Liver (tissue), 9 donors: Measurements from ENCODE around the gene ELOA. TPM values are rescaled to one million over a fixed set of nuclear protein-coding genes. Genes with fewer than 3 reads are reported as not detected.

ENCODE experiments used
- DNase-seq: peaks from one replicate; pipeline ENCODE4 v3.0.0-alpha.2; 2017; ENCODE audit warnings: low spot score
- H3K27ac ChIP-seq, 2 donors: one replicate each; pipeline ENCODE4 v1.7.0; 2013; ENCODE audit warnings: inconsistent platforms in 2 of 2, low read length in 2 of 2, control low read depth in 1 of 2, low read depth in 1 of 2, mild to moderate bottlenecking in 1 of 2
- H3K27me3 ChIP-seq, 4 donors: one replicate each; pipeline versions ENCODE4 v1.6.1 to v1.7.0; 2013; ENCODE audit warnings: low read length in 3 of 4, inconsistent platforms in 1 of 4, mild to moderate bottlenecking in 1 of 4, moderate library complexity in 1 of 4; ENCODE audit not compliant: control insufficient read depth in 4 of 4, insufficient read depth in 4 of 4
- H3K36me3 ChIP-seq, 4 donors: one replicate each; pipeline versions ENCODE4 v1.6.1 to v1.7.0; 2013; ENCODE audit warnings: low read length in 3 of 4, mild to moderate bottlenecking in 3 of 4, low read depth in 1 of 4, moderate library complexity in 1 of 4; ENCODE audit not compliant: control insufficient read depth in 4 of 4, insufficient read depth in 3 of 4
- H3K4me1 ChIP-seq, 4 donors: one replicate each; pipeline versions ENCODE4 v1.6.1 to v1.7.0; 2013; ENCODE audit warnings: low read length in 3 of 4, mild to moderate bottlenecking in 3 of 4, moderate library complexity in 1 of 4; ENCODE audit not compliant: control insufficient read depth in 4 of 4, insufficient read depth in 4 of 4
- H3K4me3 ChIP-seq, 3 donors: one replicate each; pipeline versions ENCODE4 v1.6.1 to v1.7.0; 2013; ENCODE audit warnings: low read length in 3 of 3, control low read depth in 1 of 3, low read depth in 1 of 3, mild to moderate bottlenecking in 1 of 3
- H3K9ac ChIP-seq, 2 donors: one replicate each; pipeline ENCODE4 v1.7.0; 2013; ENCODE audit warnings: low read length in 2 of 2, mild to moderate bottlenecking in 2 of 2, moderate library complexity in 2 of 2, control low read depth in 1 of 2, low read depth in 1 of 2
- H3K9me3 ChIP-seq, 4 donors: one replicate each; pipeline versions ENCODE4 v1.6.1 to v1.7.0; 2013; ENCODE audit warnings: low read length in 3 of 4; ENCODE audit not compliant: control insufficient read depth in 4 of 4
- FOXA2 ChIP-seq: IDR thresholded peaks from 2 replicates; pipeline ENCODE4 v1.6.1; 2016; ENCODE audit warnings: antibody characterized with exemption
- GABPA ChIP-seq, 2 donors: IDR thresholded peaks in 1 of 2; conservative IDR thresholded peaks in 1 of 2; 2 replicates each; pipeline ENCODE4 v1.6.1; 2016; ENCODE audit warnings: antibody characterized with exemption in 2 of 2, mild to moderate bottlenecking in 1 of 2, moderate library complexity in 1 of 2
- HNF4A ChIP-seq, 2 donors: conservative IDR thresholded peaks; 2 replicates each; pipeline ENCODE4 v1.6.1; 2016; ENCODE audit warnings: antibody characterized with exemption in 2 of 2, mild to moderate bottlenecking in 2 of 2
- JUND ChIP-seq, 2 donors: IDR thresholded peaks; 2 replicates each; pipeline ENCODE4 v1.6.1; 2016; ENCODE audit warnings: antibody characterized with exemption in 2 of 2
- NR2F2 ChIP-seq: IDR thresholded peaks from 2 replicates; pipeline ENCODE4 v1.6.1; 2016; ENCODE audit warnings: antibody characterized with exemption
- RAD21 ChIP-seq, 2 donors: IDR thresholded peaks; 2 replicates each; pipeline ENCODE4 v1.6.1; 2016; ENCODE audit warnings: antibody characterized with exemption in 2 of 2, mild to moderate bottlenecking in 2 of 2
- SP1 ChIP-seq: IDR thresholded peaks from 2 replicates; pipeline ENCODE4 v1.6.1; 2018; ENCODE audit warnings: antibody characterized with exemption, mild to moderate bottlenecking
- TAF1 ChIP-seq: conservative IDR thresholded peaks from 2 replicates; pipeline ENCODE4 v1.6.1; 2016; ENCODE audit warnings: antibody characterized with exemption, mild to moderate bottlenecking
- WGBS: extraction: QIAGEN DNeasy Blood & Tissue Kit; methylation state at CpG from one replicate; pipeline ENCODE4 v1.1.7; 2013; 5-methylcytosine and 5-hydroxymethylcytosine counted together
- polyA plus RNA-seq, 2 donors: library from polyadenylated mRNA; stranded (reverse) in 1 of 2; unstranded in 1 of 2; fragments of 200-250 nt in 1 of 2; fragments of >200 nt in 1 of 2; fragmentation: Nextera tagmentation in 1 of 2; extraction: Ambion mirVana in 1 of 2; gene quantifications; one replicate each; pipeline versions ENCODE4 v1.2.1 to v1.2.3, GENCODE V29; 2013 to 2015
- total RNA-seq, 2 donors: library from RNA; depleted of rRNA; stranded (reverse); fragments of >200 nt; gene quantifications; one replicate each; pipeline ENCODE4 v1.2.3, GENCODE V29; 2014
- TF ChIP-seq, protein P1 (sequence below): IDR thresholded peaks from 2 replicates; pipeline ENCODE4 v1.6.1; 2016; ENCODE audit warnings: antibody characterized with exemption
- TF ChIP-seq, protein P2 (sequence below): IDR thresholded peaks from 2 replicates; pipeline ENCODE4 v1.6.1; 2016; ENCODE audit warnings: antibody characterized with exemption
- TF ChIP-seq, protein P3 (sequence below): IDR thresholded peaks from 2 replicates; pipeline ENCODE4 v1.6.1; 2016; ENCODE audit warnings: antibody characterized with exemption
- TF ChIP-seq, protein P4 (sequence below): fragments of 150-350 bp; IDR thresholded peaks from 2 replicates; pipeline ENCODE4 v1.5.1; 2017; ENCODE audit warnings: improper control_type of control experiment, low read depth, low read length; ENCODE audit not compliant: missing input control
- donor health status: healthy.
- donor health status: healthy.
- donor health status: healthy.
- donor health status: healthy.
- donor health status: healthy.

The ELOA gene
- total and polyA plus RNA-seq, 4 donors, result 11.1 to 34.9 (median 24.3) TPM

DNA sequence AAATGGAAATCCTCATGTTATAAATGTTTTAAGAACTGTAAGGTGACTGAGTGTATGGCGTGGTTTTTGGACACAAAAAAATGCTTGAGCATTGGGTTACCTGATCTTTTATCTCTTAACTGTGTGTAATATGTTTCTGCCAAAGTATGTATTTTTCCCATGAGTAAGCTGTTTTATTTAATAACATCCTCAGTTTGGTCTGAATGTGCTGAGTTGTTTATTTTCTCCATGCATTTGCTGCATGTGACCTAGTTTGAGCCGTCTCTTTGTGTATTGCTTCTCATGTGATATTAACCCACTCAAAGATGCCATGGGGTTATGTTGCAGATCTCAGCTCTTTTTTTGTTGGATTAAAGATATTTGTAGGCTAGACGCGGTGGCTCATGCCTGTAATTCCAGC lies 41.6 kb downstream of the ELOA start:
- TF ChIP-seq, protein P1, sequence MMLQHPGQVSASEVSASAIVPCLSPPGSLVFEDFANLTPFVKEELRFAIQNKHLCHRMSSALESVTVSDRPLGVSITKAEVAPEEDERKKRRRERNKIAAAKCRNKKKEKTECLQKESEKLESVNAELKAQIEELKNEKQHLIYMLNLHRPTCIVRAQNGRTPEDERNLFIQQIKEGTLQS, result no peak
- TF ChIP-seq, protein P2, sequence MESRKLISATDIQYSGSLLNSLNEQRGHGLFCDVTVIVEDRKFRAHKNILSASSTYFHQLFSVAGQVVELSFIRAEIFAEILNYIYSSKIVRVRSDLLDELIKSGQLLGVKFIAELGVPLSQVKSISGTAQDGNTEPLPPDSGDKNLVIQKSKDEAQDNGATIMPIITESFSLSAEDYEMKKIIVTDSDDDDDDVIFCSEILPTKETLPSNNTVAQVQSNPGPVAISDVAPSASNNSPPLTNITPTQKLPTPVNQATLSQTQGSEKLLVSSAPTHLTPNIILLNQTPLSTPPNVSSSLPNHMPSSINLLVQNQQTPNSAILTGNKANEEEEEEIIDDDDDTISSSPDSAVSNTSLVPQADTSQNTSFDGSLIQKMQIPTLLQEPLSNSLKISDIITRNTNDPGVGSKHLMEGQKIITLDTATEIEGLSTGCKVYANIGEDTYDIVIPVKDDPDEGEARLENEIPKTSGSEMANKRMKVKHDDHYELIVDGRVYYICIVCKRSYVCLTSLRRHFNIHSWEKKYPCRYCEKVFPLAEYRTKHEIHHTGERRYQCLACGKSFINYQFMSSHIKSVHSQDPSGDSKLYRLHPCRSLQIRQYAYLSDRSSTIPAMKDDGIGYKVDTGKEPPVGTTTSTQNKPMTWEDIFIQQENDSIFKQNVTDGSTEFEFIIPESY, result no peak
- TF ChIP-seq, protein P3, sequence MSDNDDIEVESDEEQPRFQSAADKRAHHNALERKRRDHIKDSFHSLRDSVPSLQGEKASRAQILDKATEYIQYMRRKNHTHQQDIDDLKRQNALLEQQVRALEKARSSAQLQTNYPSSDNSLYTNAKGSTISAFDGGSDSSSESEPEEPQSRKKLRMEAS, result no peak
- TF ChIP-seq, protein P4, sequence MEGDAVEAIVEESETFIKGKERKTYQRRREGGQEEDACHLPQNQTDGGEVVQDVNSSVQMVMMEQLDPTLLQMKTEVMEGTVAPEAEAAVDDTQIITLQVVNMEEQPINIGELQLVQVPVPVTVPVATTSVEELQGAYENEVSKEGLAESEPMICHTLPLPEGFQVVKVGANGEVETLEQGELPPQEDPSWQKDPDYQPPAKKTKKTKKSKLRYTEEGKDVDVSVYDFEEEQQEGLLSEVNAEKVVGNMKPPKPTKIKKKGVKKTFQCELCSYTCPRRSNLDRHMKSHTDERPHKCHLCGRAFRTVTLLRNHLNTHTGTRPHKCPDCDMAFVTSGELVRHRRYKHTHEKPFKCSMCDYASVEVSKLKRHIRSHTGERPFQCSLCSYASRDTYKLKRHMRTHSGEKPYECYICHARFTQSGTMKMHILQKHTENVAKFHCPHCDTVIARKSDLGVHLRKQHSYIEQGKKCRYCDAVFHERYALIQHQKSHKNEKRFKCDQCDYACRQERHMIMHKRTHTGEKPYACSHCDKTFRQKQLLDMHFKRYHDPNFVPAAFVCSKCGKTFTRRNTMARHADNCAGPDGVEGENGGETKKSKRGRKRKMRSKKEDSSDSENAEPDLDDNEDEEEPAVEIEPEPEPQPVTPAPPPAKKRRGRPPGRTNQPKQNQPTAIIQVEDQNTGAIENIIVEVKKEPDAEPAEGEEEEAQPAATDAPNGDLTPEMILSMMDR, result no peak
- no peak for TF ChIP-seq TAF1

DNA sequence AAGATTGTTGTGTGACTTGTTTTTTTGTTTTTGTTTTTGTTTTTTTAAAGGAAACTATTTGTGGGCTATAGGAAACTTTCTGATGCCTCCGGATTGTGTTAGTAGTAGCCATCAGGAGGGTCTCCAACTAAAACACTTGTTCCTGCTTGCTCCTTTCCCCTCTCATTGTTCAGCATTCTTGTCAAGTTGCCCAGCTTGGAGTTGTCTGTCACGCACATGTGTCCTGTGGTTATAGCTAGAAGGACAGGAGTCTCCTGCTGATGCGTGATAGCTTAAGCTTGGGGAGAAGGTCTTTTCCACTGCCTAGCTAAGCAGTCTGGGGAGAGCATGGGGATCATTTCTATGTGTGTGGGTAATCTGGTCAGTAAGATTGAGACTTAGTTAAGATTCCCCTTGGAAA lies 44.4 kb downstream of the ELOA start:
- Histone ChIP-seq H3K9ac (no peak overlapping the region), H3K36me3 (peaks cover 5 to 23% (median 19%) of the 10 kb centered on the region in 4 donors), H3K27ac (no peak overlapping the region), H3K27me3 (no peaks in the 10 kb centered on the region), H3K9me3 (no peaks in the 10 kb centered on the region), H3K4me1 (peaks cover 7 to 21% (median 14%) of the 10 kb centered on the region in 4 donors), H3K4me3 (no peak overlapping the region)
- 97% methylated on average over 3 of the region's 3 CpGs for WGBS
- no peak for DNase-seq
- TF ChIP-seq, protein P1, result no peak
- TF ChIP-seq HNF4A (conservative IDR thresholded peaks at IDR 0.05) (no peak), FOXA2 (no peak), RAD21 (IDR thresholded peaks at IDR 0.05) (no peak), SP1 (no peak), JUND (IDR thresholded peaks at IDR 0.05) (no peak), NR2F2 (no peak), GABPA (IDR thresholded peaks at IDR 0.05 in 1 of 2, conservative IDR thresholded peaks at IDR 0.05 in 1 of 2) (no peak), TAF1 (no peak)
- TF ChIP-seq, protein P4, result no peak
- TF ChIP-seq, protein P3, result no peak

More for the DNA sequence above, 41.6 kb downstream of the ELOA start:
- no peak for DNase-seq
- Histone ChIP-seq H3K36me3 (peaks cover 5 to 25% (median 21%) of the 10 kb centered on the region in 4 donors), H3K27me3 (no peaks in the 10 kb centered on the region), H3K9ac (no peak overlapping the region), H3K27ac (no peak overlapping the region), H3K4me1 (peaks cover 0 to under 1% (median 0%) of the 10 kb centered on the region in 4 donors), H3K9me3 (no peaks in the 10 kb centered on the region), H3K4me3 (no peak overlapping the region)
- 68% methylated on average over 4 of the region's 4 CpGs for WGBS
